MM.1S (cell line): ENCODE data around the gene FRMPD2.
"Not testable (repeated sequence)": the region's sequence is repeated elsewhere in the genome, so short reads cannot be mapped to it uniquely, and the experiment has no call there.

Experiments used
- EZH2phosphoT487 ChIP-seq: fragments of 300-600 bp; sonication (generic); IDR thresholded peaks from 2 replicates; pipeline ENCODE4 v1.6.1; 2018; ENCODE audit warnings: antibody characterized with exemption, low read length
- TF ChIP-seq, protein P1 (sequence below): fragments of 300-600 bp; sonication (generic); IDR thresholded peaks from 2 replicates; pipeline ENCODE4 v1.5.1; 2016; ENCODE audit warnings: antibody characterized with exemption, low read length, mixed read lengths

DNA sequence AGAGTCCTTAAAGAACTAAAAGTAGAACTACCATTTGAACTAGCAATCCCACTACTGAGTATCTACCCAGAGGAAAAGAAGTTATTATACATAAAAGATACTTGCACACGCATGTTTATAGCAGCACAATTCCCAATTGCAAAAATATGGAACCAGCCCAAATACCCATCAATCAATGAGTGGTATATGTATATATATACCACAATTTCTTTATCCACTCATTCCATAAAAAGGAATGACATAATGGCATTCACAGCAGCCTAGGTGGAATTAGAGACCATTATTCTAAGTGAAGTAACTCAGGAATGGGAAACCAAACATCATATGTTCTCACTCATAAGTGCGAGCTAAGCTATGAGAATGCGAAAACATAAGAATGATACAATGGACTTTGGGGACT, 53.5 kb downstream of the FRMPD2 start:
- TF ChIP-seq, protein P1, sequence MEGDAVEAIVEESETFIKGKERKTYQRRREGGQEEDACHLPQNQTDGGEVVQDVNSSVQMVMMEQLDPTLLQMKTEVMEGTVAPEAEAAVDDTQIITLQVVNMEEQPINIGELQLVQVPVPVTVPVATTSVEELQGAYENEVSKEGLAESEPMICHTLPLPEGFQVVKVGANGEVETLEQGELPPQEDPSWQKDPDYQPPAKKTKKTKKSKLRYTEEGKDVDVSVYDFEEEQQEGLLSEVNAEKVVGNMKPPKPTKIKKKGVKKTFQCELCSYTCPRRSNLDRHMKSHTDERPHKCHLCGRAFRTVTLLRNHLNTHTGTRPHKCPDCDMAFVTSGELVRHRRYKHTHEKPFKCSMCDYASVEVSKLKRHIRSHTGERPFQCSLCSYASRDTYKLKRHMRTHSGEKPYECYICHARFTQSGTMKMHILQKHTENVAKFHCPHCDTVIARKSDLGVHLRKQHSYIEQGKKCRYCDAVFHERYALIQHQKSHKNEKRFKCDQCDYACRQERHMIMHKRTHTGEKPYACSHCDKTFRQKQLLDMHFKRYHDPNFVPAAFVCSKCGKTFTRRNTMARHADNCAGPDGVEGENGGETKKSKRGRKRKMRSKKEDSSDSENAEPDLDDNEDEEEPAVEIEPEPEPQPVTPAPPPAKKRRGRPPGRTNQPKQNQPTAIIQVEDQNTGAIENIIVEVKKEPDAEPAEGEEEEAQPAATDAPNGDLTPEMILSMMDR: not testable (repeated sequence)
- TF ChIP-seq EZH2phosphoT487: not testable (repeated sequence)
